ENCODE results near the gene ST6GALNAC3. TPM values are rescaled to one million over a fixed set of nuclear protein-coding genes. Genes with fewer than 3 reads are reported as not detected.

The ST6GALNAC3 gene
- polyA plus RNA-seq, 1 donor (not counting 4 experiments of a cell fraction or from before 2014, with no cell fraction given) = 0.08 TPM

GRCh38 chr1:76029331-76029730, 45.2 kb upstream of the ST6GALNAC3 start:
- no peak for FAIRE-seq
- no peaks in the 10 kb centered on the region for H3K27me3 ChIP-seq (ENCODE audit: control insufficient read depth, extremely low read depth, insufficient read depth, low read length)

GRCh38 chr1:76031496-76031895, 43.0 kb upstream of the ST6GALNAC3 start:
- FAIRE-seq = no peak
- no peaks in the 10 kb centered on the region for H3K4me1 ChIP-seq (ENCODE audit: control insufficient read depth, extremely low read depth, insufficient read depth, low read length)
- H3K4me2 ChIP-seq (ENCODE audit: control insufficient read depth, extremely low read depth, insufficient read depth, low read depth, low read length) = no peak overlapping the region
- no peaks in the 10 kb centered on the region for H3K27me3 ChIP-seq (ENCODE audit: control insufficient read depth, extremely low read depth, insufficient read depth, low read length)
- DNase-seq (ENCODE audit: low read depth, low spot score) = no peak
- no peak overlapping the region for H3K27ac ChIP-seq (ENCODE audit: control insufficient read depth, insufficient read depth, low read length)
- H2AFZ ChIP-seq (ENCODE audit: control insufficient read depth, low read length) = no peak overlapping the region
- H3K9me3 ChIP-seq (ENCODE audit: control insufficient read depth, low read depth, low read length) = no peaks in the 10 kb centered on the region
- no peaks in the 10 kb centered on the region for H3K36me3 ChIP-seq (ENCODE audit: control insufficient read depth in 2 of 2, extremely low read depth in 1 of 2, insufficient read depth in 2 of 2, low read length in 2 of 2)
- no peak overlapping the region for H3K9ac ChIP-seq (ENCODE audit: control insufficient read depth, extremely low read depth, insufficient read depth, low read length)
- H3K9me1 ChIP-seq (ENCODE audit: control insufficient read depth, extremely low read depth, insufficient read depth, low read length) = no peaks in the 10 kb centered on the region
- H4K20me1 ChIP-seq (ENCODE audit: control insufficient read depth, extremely low read depth, insufficient read depth, low read length) = no peaks in the 10 kb centered on the region
- dilution Hi-C loops (cut with MboI; ENCODE audit: extremely low pct_ligation_motif_present, low sequenced_read_pairs) = no loop called here
- no peak overlapping the region for H3K4me3 ChIP-seq (ENCODE audit: control insufficient read depth in 2 of 3, extremely low read depth in 1 of 3, insufficient read depth in 2 of 3, low read depth in 1 of 3, low read length in 3 of 3)
- no peak for TF ChIP-seq CTCF (optimal IDR thresholded peaks at IDR 0.05 in 1 of 3, IDR thresholded peaks at IDR 0.05 in 1 of 3, conservative IDR thresholded peaks at IDR 0.05 in 1 of 3; ENCODE audit: extremely low read depth in 1 of 3, insufficient read depth in 2 of 3, low read length in 3 of 3)
- TF ChIP-seq EZH2 (IDR thresholded peaks at IDR 0.05; ENCODE audit: low read length) = no peak
- H3K79me2 ChIP-seq (ENCODE audit: control insufficient read depth, insufficient read depth, low read length) = no peaks in the 10 kb centered on the region

More at GRCh38 chr1:76029331-76029730, 45.2 kb upstream of the ST6GALNAC3 start:
- Histone ChIP-seq H3K27ac (ENCODE audit: control insufficient read depth, insufficient read depth, low read length) (no peak overlapping the region), H3K9me3 (ENCODE audit: control insufficient read depth, low read depth, low read length) (no peaks in the 10 kb centered on the region), H3K4me2 (ENCODE audit: control insufficient read depth, extremely low read depth, insufficient read depth, low read depth, low read length) (no peak overlapping the region), H2AFZ (ENCODE audit: control insufficient read depth, low read length) (no peak overlapping the region), H4K20me1 (ENCODE audit: control insufficient read depth, extremely low read depth, insufficient read depth, low read length) (no peaks in the 10 kb centered on the region), H3K4me3 (ENCODE audit: control insufficient read depth in 2 of 3, extremely low read depth in 1 of 3, insufficient read depth in 2 of 3, low read depth in 1 of 3, low read length in 3 of 3) (no peak overlapping the region), H3K9me1 (ENCODE audit: control insufficient read depth, extremely low read depth, insufficient read depth, low read length) (no peaks in the 10 kb centered on the region), H3K79me2 (ENCODE audit: control insufficient read depth, insufficient read depth, low read length) (no peaks in the 10 kb centered on the region), H3K9ac (ENCODE audit: control insufficient read depth, extremely low read depth, insufficient read depth, low read length) (no peak overlapping the region), H3K36me3 (ENCODE audit: control insufficient read depth in 2 of 2, extremely low read depth in 1 of 2, insufficient read depth in 2 of 2, low read length in 2 of 2) (no peaks in the 10 kb centered on the region), H3K4me1 (ENCODE audit: control insufficient read depth, extremely low read depth, insufficient read depth, low read length) (peaks cover 3% of the 10 kb centered on the region)
- no peak for DNase-seq (ENCODE audit: low read depth, low spot score)
- dilution Hi-C loops (cut with MboI; ENCODE audit: extremely low pct_ligation_motif_present, low sequenced_read_pairs) = no loop called here
- TF ChIP-seq CTCF (optimal IDR thresholded peaks at IDR 0.05 in 1 of 3, IDR thresholded peaks at IDR 0.05 in 1 of 3, conservative IDR thresholded peaks at IDR 0.05 in 1 of 3; ENCODE audit: extremely low read depth in 1 of 3, insufficient read depth in 2 of 3, low read length in 3 of 3) (no peak), EZH2 (IDR thresholded peaks at IDR 0.05; ENCODE audit: low read length) (no peak)

Measured in keratinocyte (primary cell).